T-helper 1 cell treated with Interleukin-12 subunit alpha and Interleukin-12 subunit beta and Interleukin-4 antibody, amounts not matched to agents 30 ng/mL and 1 ng/mL, for 36 hours (primary cell): Measurements from ENCODE around the gene GBP7. TPM values are rescaled to one million over a fixed set of nuclear protein-coding genes. Genes with fewer than 3 reads are reported as not detected.
"Not testable (repeated sequence)": the region's sequence is repeated elsewhere in the genome, so short reads cannot be mapped to it uniquely, and the experiment has no call there.

ENCODE experiments used
- intact Hi-C: fragments of 100-400 bp; cut with micrococcal nuclease; formaldehyde crosslinking; loops from one replicate; pipeline ENCODE4 v1.15.1; 2024
- total RNA-seq: library from RNA; stranded (reverse); gene quantifications from 2 replicates; pipeline ENCODE4 v1.2.3, GENCODE V29; 2022

Gene GBP7
- total RNA-seq = not detected in 2 replicates

GRCh38 chr1:89175601-89176256 is at the start of gene GBP7:
Gene GBP7 (minus strand): TSS chr1:89176003. CDS start chr1:89171935, 4,068 bp downstream.
- intact Hi-C loops = no loop called here

DNA sequence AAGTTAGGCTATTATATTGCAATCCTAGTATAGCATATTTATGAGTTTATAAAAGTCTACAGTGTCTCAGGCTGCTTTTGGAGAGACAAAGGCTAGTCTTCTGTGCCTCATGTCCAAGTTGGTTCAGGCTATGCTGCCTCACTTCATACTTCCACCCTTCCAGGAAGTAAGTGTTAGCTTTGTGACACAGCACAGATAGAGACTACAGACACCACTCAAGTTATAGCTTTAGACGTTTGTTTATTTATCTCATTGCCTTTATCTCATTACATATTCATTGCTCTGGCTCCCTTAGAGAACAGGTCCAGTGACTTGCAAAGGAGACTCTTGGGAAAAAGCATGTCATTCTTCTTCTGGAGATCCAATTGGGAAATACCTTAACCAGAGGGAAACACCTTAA is 45.5 kb upstream of the GBP7 start:
- intact Hi-C loops = no loop called here

DNA sequence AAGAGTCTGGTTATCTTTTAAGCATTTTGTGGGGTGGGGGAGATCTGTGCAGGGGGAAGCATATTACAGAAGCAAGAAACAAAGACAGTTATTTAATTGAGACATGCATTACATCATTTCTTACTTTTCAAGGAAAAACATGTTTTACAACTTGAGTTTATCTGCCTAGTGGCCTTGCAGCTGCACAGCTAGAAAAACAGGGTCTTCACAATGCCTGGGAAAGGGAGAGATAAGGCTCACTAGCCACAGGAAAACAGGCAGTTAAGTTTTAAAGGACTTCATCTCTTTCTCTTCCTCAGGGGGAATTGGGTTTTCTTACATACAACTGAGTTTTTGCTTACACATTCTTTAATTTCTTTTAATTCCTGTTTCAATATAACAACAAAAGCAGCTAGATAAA is 44.0 kb upstream of the GBP7 start:
- intact Hi-C loops = not testable (repeated sequence)

GRCh38 chr1:89218941-89219340 is 43.1 kb upstream of the GBP7 start:
- intact Hi-C loops = not testable (repeated sequence)

DNA sequence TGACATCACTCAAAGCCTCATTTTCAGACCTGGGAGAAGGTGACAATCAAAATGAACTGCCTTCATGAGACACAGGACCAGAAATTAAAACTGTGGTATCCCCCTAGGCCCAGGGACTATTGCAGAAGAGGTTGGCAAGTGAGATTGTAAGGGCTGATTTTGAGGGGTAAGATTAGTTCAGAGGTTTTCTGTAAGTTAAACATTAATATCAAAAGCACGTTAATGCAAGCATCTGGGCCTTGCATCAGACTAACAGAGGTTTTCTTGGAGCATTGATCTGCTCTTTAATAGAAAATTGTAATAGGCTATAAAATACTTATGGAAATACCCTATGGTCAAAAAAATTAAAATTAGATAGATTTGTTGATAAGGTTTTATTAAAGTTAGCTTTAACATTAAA is 37.5 kb upstream of the GBP7 start:
- intact Hi-C loops = no loop called here

DNA sequence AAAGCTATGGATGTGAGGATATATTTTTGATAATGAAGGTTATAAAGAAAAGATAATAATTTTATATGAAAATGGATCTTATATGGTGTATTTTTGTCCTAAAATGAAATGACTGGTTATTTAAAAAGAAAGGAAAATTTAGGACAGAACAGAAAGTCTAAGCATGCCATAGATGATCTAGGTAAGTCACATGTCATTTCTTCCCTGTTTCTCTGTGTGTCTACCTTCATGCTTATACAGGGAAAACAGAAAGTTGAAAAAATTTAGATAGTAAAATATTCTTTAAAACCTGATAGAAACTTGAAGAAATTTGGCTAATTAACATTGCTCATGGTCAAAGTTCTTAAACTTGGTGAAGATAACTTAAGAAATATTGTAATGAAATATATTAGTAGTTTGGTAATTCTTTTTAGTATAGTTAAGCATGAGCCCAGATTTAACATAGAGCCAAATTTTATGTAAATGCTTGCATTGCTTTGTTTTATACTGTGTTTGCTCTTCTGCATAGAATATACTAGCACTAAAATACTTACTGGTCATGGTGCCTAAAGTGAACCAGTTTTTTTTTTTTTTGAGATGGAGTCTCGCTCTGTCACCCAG is 35.3 kb upstream of the GBP7 start:
- intact Hi-C loops = no loop called here

DNA sequence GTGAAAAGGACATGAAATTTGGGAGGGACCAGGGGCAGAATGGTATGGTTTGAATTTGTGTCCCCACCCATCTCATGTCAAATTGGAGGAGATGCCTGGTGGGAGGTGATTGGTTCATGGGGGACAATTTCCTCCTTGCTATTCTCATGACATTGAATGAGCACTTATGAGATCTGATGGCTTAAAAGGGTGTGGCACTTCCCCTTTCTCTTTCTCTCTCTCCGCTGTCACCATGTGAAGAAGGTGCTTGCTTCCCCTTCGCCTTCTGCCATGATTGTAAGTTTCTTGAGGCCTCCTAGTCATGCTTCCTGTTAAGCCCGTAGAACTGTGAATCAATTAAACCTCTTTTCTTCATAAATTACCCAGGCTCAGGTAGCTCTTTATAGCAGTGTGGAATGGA is 30.6 kb upstream of the GBP7 start:
- intact Hi-C loops = no loop called here

DNA sequence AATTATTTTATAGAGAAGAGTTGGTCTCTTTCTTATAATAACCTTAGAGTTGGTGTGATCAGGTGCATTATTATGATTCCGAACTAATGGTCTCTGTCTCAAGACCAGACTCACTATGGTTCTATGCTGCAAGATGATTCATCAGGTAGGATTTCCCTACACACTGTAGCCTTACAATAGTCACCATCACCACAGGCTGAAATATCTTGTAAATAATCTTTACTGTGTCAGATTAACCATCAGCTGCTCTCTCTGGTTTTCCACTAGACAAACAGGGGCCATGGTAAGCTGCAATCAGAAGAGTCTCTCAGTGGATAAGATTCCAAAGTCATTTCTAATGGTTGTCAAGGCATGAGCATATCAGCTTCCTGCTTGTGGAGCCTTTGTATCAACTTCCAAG is 27.4 kb upstream of the GBP7 start:
- intact Hi-C loops = no loop called here

- intact Hi-C loops = no loop called here
These were observed 25.4 kb upstream of the GBP7 start for GRCh38 chr1:89201106-89201794.

DNA sequence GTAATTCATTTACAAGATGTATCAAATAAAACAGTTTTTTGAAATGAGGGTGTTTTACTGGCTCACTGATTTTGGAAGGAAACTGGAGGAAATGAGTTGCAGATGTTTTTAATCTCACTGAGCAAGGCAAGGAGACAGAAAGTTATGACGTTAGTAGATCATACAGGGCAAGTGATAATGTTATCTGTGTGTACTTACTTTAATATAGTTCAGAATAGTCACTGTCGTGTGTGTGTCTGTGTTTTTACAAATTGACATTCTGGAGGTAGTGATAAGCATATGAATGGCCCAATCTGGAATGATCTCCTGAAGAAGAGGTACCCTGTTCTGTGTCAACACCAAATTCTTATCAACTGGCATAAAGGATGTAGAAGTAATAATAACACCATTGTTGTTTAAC is 24.9 kb upstream of the GBP7 start:
- intact Hi-C loops = no loop called here

DNA sequence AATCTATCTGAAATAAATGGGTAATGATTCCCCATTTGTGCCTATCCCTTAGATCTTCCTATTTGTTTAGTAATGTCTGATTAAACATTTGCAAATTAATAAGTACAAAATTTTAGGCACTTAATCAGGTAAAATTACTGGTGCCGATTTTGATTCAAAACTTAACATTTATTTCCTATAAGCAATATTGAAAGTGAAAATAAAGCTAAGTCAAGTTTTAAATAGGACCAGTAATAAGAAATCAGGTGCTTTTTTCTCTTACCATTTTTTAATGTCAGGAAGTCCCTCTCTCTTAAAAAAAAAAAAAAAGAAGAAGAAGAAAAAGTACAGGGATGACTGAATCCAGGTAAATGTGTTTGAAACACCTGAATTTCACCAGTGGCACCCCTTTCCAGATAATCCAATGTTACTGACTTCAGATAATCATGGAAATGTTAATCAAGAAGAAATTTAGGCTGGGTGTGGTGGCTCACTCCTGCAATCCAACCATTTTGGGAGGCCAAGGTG is 23.8 kb upstream of the GBP7 start:
- intact Hi-C loops = loop anchor here (1.0 to 5.0 kb wide), 5 partner anchors 59 to 408 kb away; partner anchors contain the start of gene GBP2

GRCh38 chr1:89198491-89199072 is 22.8 kb upstream of the GBP7 start, which contains the start of gene GBP4:
Gene GBP4 (minus strand): TSS chr1:89198942. CDS start chr1:89198834, 108 bp downstream.
- intact Hi-C loops = loop anchor here (1.0 to 5.0 kb wide), 10 partner anchors 60 to 409 kb away; partner anchors contain the start of genes GBP1, GBP2 and GBP3

GRCh38 chr1:89198081-89198480 is 22.3 kb upstream of the GBP7 start:
- intact Hi-C loops = loop anchor here (1.0 to 5.0 kb wide), 8 partner anchors 61 to 409 kb away; partner anchors contain the start of genes GBP1 and GBP3

DNA sequence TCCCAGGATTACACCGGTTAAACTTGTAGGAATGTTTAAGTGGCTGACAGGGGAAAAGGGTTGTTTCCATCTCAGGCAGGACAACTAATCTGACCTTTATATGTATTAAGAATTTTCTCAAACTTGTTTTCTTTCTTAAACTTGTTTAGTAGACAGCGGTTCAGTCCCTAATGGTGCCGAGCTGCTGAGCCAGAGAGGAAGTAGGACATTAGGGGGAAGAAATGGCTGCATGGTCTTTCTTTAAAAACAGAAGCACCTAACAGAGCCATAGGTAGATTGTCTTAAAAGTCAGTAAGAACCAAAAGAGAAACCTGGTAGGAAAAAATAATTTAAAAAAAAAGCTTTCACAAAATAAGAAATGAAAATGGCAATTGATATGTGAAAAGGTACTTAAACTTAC is 19.7 kb upstream of the GBP7 start:
- intact Hi-C loops = loop anchor here (5.0 kb wide), 1 partner anchor 412 kb away; no protein-coding TSS in a partner anchor

DNA sequence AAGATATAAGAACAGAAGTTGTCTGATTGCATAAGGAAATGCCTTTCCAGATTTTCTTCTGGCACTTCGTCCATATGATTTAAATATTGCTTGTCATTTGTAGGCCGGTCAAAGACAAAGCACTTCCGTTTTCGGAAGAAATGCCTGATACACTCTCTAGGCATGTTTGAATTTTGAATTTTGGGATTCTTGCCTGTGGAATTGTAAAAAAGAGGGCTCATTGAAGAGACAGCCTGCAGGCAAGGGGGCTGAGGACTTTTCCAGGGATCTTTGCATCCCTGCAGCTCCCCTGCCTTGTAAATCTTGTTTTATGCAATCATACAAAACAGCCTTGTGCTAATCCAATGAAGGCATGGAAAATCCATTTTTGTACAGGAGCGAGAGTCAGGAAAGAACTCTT is 15.5 kb upstream of the GBP7 start:
- intact Hi-C loops = no loop called here

DNA sequence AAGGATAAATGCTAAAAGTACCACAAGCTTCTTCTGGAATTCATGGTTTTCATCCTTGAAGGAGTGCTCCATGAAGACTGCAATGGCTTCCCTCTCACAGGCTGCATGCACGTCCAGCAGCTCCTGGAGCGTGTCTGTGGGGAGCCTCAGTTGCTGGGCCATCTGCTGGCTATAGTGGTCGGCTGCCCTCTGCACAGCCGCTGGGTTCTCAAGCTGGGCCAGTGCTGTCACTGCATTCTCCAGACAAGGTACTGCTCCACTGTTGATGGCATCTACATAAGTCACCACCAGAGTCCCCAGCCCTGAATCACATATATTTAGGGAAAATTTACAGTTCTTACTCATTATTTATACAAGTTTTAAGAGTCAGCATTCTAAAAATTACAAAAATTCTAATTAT is 14.2 kb upstream of the GBP7 start:
- intact Hi-C loops = no loop called here

GRCh38 chr1:89179343-89179742 is 3.5 kb upstream of the GBP7 start:
- intact Hi-C loops = no loop called here

- intact Hi-C loops = no loop called here
These were observed 1.2 kb upstream of the GBP7 start for GRCh38 chr1:89176971-89177370.

- intact Hi-C loops = no loop called here
These were observed 1.3 kb downstream of the GBP7 start for GRCh38 chr1:89174491-89174890.

DNA sequence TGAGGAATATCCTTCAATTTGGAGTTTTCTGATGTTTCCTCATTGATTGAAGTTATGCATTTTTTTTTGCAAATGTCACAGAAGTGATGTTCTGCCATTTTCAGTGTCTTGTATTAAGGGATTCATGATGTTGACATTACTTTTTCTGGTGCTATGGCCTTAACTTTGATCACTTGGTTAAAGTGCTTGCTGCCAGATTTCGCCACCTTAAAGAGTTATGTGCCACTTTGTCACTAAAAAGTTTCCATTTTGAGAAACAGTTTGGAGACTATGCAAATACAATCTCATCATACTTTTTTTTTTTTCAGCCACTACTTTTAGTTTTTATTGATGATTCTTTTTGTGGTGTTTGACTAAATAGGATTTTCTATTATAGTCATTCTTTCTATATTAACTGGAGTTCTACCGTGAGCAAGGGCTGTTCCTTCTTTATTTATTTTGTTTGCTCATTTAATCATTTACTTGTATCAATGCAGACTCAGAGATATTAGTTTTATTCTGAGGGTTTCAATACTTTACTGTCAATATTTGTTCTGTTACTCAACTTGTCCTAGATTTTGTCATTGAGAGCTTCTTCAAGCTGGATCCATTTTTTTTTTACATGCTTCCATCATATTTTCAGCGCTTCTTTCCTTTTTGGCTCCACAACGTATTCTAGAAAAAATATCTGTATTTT is 3.2 kb downstream of the GBP7 start:
- intact Hi-C loops = no loop called here

DNA sequence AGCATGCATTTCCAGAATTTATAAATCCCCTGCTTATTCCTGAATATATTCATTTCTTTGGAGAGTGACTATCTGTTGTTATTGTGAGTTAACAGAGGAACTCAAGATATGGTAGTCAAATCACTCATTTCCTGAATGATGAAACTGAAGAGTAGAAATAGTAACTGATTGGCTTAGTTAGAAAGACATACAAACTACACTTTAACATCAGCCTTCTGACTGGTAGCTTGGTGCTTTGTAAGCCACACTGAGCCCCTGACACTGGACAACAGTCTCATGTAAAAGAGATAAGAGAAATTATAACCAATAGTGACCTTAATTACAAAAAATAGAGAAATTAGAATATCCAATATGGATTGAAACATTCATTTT is 4.8 kb downstream of the GBP7 start:
- intact Hi-C loops = no loop called here
